Gastroesophageal sphincter (tissue), 3 donors: Measurements from ENCODE around the gene TMEM225B.

Experiments
- CTCF ChIP-seq, 4 experiments: fragments of 200-600 bp in 2 of 4; fragments of 450-650 bp in 2 of 4; sonication (generic) in 1 of 4; IDR thresholded peaks; one replicate each; pipeline ENCODE4 v1.5.1; 2017 to 2019; ENCODE audit warnings: antibody characterized with exemption in 4 of 4, mild to moderate bottlenecking in 2 of 4, moderate library complexity in 2 of 4
- EP300 ChIP-seq: sonication (generic); formaldehyde crosslinking; IDR thresholded peaks from one replicate; pipeline ENCODE4 v1.6.1; 2017; ENCODE audit warnings: antibody characterized with exemption, mild to moderate bottlenecking
- POLR2A ChIP-seq, 2 donors: fragments of 450-650 bp; IDR thresholded peaks; one replicate each; pipeline ENCODE4 v1.6.1; 2017; ENCODE audit warnings: antibody characterized with exemption in 2 of 2, mild to moderate bottlenecking in 2 of 2, moderate library complexity in 1 of 2

- TF ChIP-seq CTCF (IDR thresholded peaks at IDR 0.05) (no peak), POLR2A (IDR thresholded peaks at IDR 0.05) (no peak), EP300 (no peak)
These were observed 19.2 kb downstream of the TMEM225B start for GRCh38 chr7:99617192-99617781.
